ENCODE data around the gene MRPS5.
"Not testable (repeated sequence)": the region's sequence is repeated elsewhere in the genome, so short reads cannot be mapped to it uniquely, and the experiment has no call there.

MRPS5 gene

GRCh38 chr2:95039363-95039762 lies 82.2 kb downstream of the MRPS5 start:
- Histone ChIP-seq H3K9me3 (ENCODE audit: control insufficient read depth in 1 of 2, low read length in 2 of 2) (no peaks in the 10 kb centered on the region), H3K27ac (ENCODE audit: low read depth, low read length) (no peak overlapping the region), H3K36me3 (ENCODE audit: control insufficient read depth in 1 of 2, insufficient read depth in 2 of 2, low read length in 2 of 2) (no peaks in the 10 kb centered on the region), H3K9ac (ENCODE audit: low read depth in 1 of 2, low read length in 2 of 2) (no peak overlapping the region), H3K4me3 (ENCODE audit: low read depth in 1 of 2, low read length in 2 of 2) (no peak overlapping the region), H3K27me3 (ENCODE audit: control insufficient read depth in 1 of 2, insufficient read depth in 2 of 2, low read length in 2 of 2) (peaks cover 4 to 5% of the 10 kb centered on the region in 2 donors), H3K4me1 (ENCODE audit: control insufficient read depth in 1 of 2, insufficient read depth in 2 of 2, low read length in 2 of 2) (no peaks in the 10 kb centered on the region)

GRCh38 chr2:95038635-95039298 lies 82.8 kb downstream of the MRPS5 start:
- no peaks in the 10 kb centered on the region for H3K36me3 ChIP-seq (ENCODE audit: control insufficient read depth in 1 of 2, insufficient read depth in 2 of 2, low read length in 2 of 2)
- H3K9ac ChIP-seq (ENCODE audit: low read depth in 1 of 2, low read length in 2 of 2), result no peak overlapping the region
- no peaks in the 10 kb centered on the region for H3K9me3 ChIP-seq (ENCODE audit: control insufficient read depth in 1 of 2, low read length in 2 of 2)
- H3K4me3 ChIP-seq (ENCODE audit: low read depth in 1 of 2, low read length in 2 of 2), result no peak overlapping the region
- no peaks in the 10 kb centered on the region for H3K4me1 ChIP-seq (ENCODE audit: control insufficient read depth in 1 of 2, insufficient read depth in 2 of 2, low read length in 2 of 2)
- H3K27me3 ChIP-seq (ENCODE audit: control insufficient read depth in 1 of 2, insufficient read depth in 2 of 2, low read length in 2 of 2), result peaks cover 4 to 5% of the 10 kb centered on the region in 2 donors
- no peak overlapping the region for H3K27ac ChIP-seq (ENCODE audit: low read depth, low read length)

GRCh38 chr2:95037841-95038585 lies 83.6 kb downstream of the MRPS5 start:
- H3K4me3 ChIP-seq (ENCODE audit: low read depth in 1 of 2, low read length in 2 of 2); H3K36me3 ChIP-seq (ENCODE audit: control insufficient read depth in 1 of 2, insufficient read depth in 2 of 2, low read length in 2 of 2); H3K4me1 ChIP-seq (ENCODE audit: control insufficient read depth in 1 of 2, insufficient read depth in 2 of 2, low read length in 2 of 2); H3K27ac ChIP-seq (ENCODE audit: low read depth, low read length); H3K27me3 ChIP-seq (ENCODE audit: control insufficient read depth in 1 of 2, insufficient read depth in 2 of 2, low read length in 2 of 2); H3K9me3 ChIP-seq (ENCODE audit: control insufficient read depth in 1 of 2, low read length in 2 of 2); H3K9ac ChIP-seq (ENCODE audit: low read depth in 1 of 2, low read length in 2 of 2): not testable (repeated sequence)

- no peak overlapping the region for H3K4me3 ChIP-seq (ENCODE audit: low read depth in 1 of 2, low read length in 2 of 2)
- H3K4me1 ChIP-seq (ENCODE audit: control insufficient read depth in 1 of 2, insufficient read depth in 2 of 2, low read length in 2 of 2), result no peaks in the 10 kb centered on the region
- H3K27ac ChIP-seq (ENCODE audit: low read depth, low read length), result no peak overlapping the region
These were observed 84.2 kb downstream of the MRPS5 start for GRCh38 chr2:95037384-95037839.

GRCh38 chr2:95036596-95037383 lies 84.8 kb downstream of the MRPS5 start:
- Histone ChIP-seq H3K9ac (ENCODE audit: low read depth in 1 of 2, low read length in 2 of 2) (no peak overlapping the region), H3K27ac (ENCODE audit: low read depth, low read length) (no peak overlapping the region), H3K4me3 (ENCODE audit: low read depth in 1 of 2, low read length in 2 of 2) (no peak overlapping the region), H3K9me3 (ENCODE audit: control insufficient read depth in 1 of 2, low read length in 2 of 2) (no peaks in the 10 kb centered on the region), H3K36me3 (ENCODE audit: control insufficient read depth in 1 of 2, insufficient read depth in 2 of 2, low read length in 2 of 2) (no peaks in the 10 kb centered on the region), H3K4me1 (ENCODE audit: control insufficient read depth in 1 of 2, insufficient read depth in 2 of 2, low read length in 2 of 2) (no peaks in the 10 kb centered on the region), H3K27me3 (ENCODE audit: control insufficient read depth in 1 of 2, insufficient read depth in 2 of 2, low read length in 2 of 2) (peaks cover 4 to 7% of the 10 kb centered on the region in 2 donors)

More at GRCh38 chr2:95037384-95037839, 84.2 kb downstream of the MRPS5 start:
- Histone ChIP-seq H3K9ac (ENCODE audit: low read depth in 1 of 2, low read length in 2 of 2) (no peak overlapping the region), H3K27me3 (ENCODE audit: control insufficient read depth in 1 of 2, insufficient read depth in 2 of 2, low read length in 2 of 2) (peaks cover 3% of the 10 kb centered on the region in 2 donors), H3K9me3 (ENCODE audit: control insufficient read depth in 1 of 2, low read length in 2 of 2) (no peaks in the 10 kb centered on the region), H3K36me3 (ENCODE audit: control insufficient read depth in 1 of 2, insufficient read depth in 2 of 2, low read length in 2 of 2) (no peaks in the 10 kb centered on the region)
